ENCODE measurements around the gene C2. TPM values are rescaled to one million over a fixed set of nuclear protein-coding genes. Genes with fewer than 3 reads are reported as not detected.

Gene C2
- total RNA-seq, 1 donor from 2014 or later: 2.7 TPM

- no peaks in the 10 kb centered on the region for H3K27me3 Mint-ChIP-seq (ENCODE audit: low read depth)
- peaks cover 20% of the 10 kb centered on the region for H3K36me3 Mint-ChIP-seq
- no peak for TF ChIP-seq CTCF (IDR thresholded peaks at IDR 0.05; ENCODE audit: unreplicated experiment)
- peak overlapping the region; percentile 100 for H3K27ac Mint-ChIP-seq
- no peak overlapping the region for H3K4me3 Mint-ChIP-seq
- no peak for DNase-seq (ENCODE audit: low spot score in 2 of 2, unreplicated experiment in 2 of 2)
- no peaks in the 10 kb centered on the region for H3K9me3 Mint-ChIP-seq
- H3K4me1 Mint-ChIP-seq: peaks cover 15% of the 10 kb centered on the region
Measured at GRCh38 chr6:31968791-31969711, 41.5 kb downstream of the C2 start.

GRCh38 chr6:31969712-31970603, 42.4 kb downstream of the C2 start:
- no peak for TF ChIP-seq CTCF (IDR thresholded peaks at IDR 0.05; ENCODE audit: unreplicated experiment)
- Mint-ChIP-seq H3K9me3 (no peaks in the 10 kb centered on the region), H3K27ac (peak overlapping the region; percentile 100), H3K27me3 (ENCODE audit: low read depth) (no peaks in the 10 kb centered on the region), H3K4me3 (peak overlapping the region; percentile 55), H3K4me1 (peaks cover 15% of the 10 kb centered on the region), H3K36me3 (peaks cover 17% of the 10 kb centered on the region)
- DNase-seq (ENCODE audit: low spot score in 2 of 2, unreplicated experiment in 2 of 2): no peak

- Mint-ChIP-seq H3K4me1 (peaks cover 15% of the 10 kb centered on the region), H3K27me3 (ENCODE audit: low read depth) (no peaks in the 10 kb centered on the region), H3K36me3 (peaks cover 22% of the 10 kb centered on the region), H3K9me3 (no peaks in the 10 kb centered on the region), H3K27ac (peak overlapping the region; percentile 100), H3K4me3 (peak overlapping the region; percentile 97)
- TF ChIP-seq CTCF (IDR thresholded peaks at IDR 0.05; ENCODE audit: unreplicated experiment): no peak
- DNase-seq (ENCODE audit: low spot score in 2 of 2, unreplicated experiment in 2 of 2): no peak
Measured at GRCh38 chr6:31970604-31971271, 43.2 kb downstream of the C2 start.

GRCh38 chr6:31971279-31971992, 43.9 kb downstream of the C2 start:
- H3K4me1 Mint-ChIP-seq: peaks cover 15% of the 10 kb centered on the region
- H3K9me3 Mint-ChIP-seq: no peaks in the 10 kb centered on the region
- no peak for TF ChIP-seq CTCF (IDR thresholded peaks at IDR 0.05; ENCODE audit: unreplicated experiment)
- H3K4me3 Mint-ChIP-seq: peak overlapping the region; percentile 97
- no peak for DNase-seq (ENCODE audit: low spot score in 2 of 2, unreplicated experiment in 2 of 2)
- peak overlapping the region; percentile 100 for H3K27ac Mint-ChIP-seq
- H3K36me3 Mint-ChIP-seq: peaks cover 21% of the 10 kb centered on the region
- no peaks in the 10 kb centered on the region for H3K27me3 Mint-ChIP-seq (ENCODE audit: low read depth)
